Measurements from ENCODE around the gene HMOX1.

GRCh38 chr22:35343664-35344550, 37.0 kb upstream of the HMOX1 start:
- TF ChIP-seq POLR2A (IDR thresholded peaks at IDR 0.05; ENCODE audit: low read depth, low read length), result no peak
- no peak for TF ChIP-seq TAF1 (IDR thresholded peaks at IDR 0.05; ENCODE audit: borderline replicate concordance, low read depth, low read length)
